HL-60 (cell line): Measurements from ENCODE around the gene STX10.

Experiments used
- CTCF ChIP-seq: IDR thresholded peaks from one replicate; pipeline ENCODE4 v1.5.1; 2011; ENCODE audit warnings: low read length, control low read depth, inconsistent platforms; ENCODE audit not compliant: insufficient read depth
- GABPA ChIP-seq: IDR thresholded peaks from 2 replicates; pipeline ENCODE4 v1.6.1; 2012; ENCODE audit warnings: low read depth
- POLR2AphosphoS5 ChIP-seq: IDR thresholded peaks from 2 replicates; pipeline ENCODE4 v1.6.1; 2012; ENCODE audit warnings: low read depth
- SPI1 ChIP-seq: IDR thresholded peaks from 2 replicates; pipeline ENCODE4 v1.6.1; 2012; ENCODE audit warnings: low read depth, mild to moderate bottlenecking, borderline replicate concordance
- TF ChIP-seq, protein P1 (sequence below): IDR thresholded peaks from 2 replicates; pipeline ENCODE4 v1.6.1; 2012; ENCODE audit warnings: low read depth; ENCODE audit not compliant: insufficient replicate concordance

DNA sequence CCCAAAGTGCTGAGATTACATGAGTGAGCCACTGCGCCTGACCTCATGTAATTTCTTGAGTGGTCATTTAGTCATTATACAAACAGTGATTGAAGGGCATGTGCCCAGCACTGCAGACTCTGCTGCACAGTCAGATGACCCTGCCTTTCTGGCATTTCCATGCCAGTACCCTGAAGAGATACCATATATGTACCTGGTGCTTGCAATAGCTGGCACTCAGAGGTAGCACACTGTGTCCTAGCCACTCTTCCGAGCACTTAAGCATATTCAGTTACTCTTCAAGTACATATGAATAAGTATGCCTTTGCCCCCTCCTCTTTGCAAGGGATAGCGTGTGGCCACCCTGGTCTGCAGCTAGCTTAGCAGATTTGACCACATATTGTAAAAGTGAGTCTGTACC, 15.5 kb downstream of the STX10 start:
- no peak for TF ChIP-seq POLR2AphosphoS5
- no peak for TF ChIP-seq CTCF
- TF ChIP-seq, protein P1, sequence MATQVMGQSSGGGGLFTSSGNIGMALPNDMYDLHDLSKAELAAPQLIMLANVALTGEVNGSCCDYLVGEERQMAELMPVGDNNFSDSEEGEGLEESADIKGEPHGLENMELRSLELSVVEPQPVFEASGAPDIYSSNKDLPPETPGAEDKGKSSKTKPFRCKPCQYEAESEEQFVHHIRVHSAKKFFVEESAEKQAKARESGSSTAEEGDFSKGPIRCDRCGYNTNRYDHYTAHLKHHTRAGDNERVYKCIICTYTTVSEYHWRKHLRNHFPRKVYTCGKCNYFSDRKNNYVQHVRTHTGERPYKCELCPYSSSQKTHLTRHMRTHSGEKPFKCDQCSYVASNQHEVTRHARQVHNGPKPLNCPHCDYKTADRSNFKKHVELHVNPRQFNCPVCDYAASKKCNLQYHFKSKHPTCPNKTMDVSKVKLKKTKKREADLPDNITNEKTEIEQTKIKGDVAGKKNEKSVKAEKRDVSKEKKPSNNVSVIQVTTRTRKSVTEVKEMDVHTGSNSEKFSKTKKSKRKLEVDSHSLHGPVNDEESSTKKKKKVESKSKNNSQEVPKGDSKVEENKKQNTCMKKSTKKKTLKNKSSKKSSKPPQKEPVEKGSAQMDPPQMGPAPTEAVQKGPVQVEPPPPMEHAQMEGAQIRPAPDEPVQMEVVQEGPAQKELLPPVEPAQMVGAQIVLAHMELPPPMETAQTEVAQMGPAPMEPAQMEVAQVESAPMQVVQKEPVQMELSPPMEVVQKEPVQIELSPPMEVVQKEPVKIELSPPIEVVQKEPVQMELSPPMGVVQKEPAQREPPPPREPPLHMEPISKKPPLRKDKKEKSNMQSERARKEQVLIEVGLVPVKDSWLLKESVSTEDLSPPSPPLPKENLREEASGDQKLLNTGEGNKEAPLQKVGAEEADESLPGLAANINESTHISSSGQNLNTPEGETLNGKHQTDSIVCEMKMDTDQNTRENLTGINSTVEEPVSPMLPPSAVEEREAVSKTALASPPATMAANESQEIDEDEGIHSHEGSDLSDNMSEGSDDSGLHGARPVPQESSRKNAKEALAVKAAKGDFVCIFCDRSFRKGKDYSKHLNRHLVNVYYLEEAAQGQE = no peak
- TF ChIP-seq GABPA = no peak
- no peak for TF ChIP-seq SPI1
